ENCODE data around the gene DNAJA1.
"Not testable (repeated sequence)": the region's sequence is repeated elsewhere in the genome, so short reads cannot be mapped to it uniquely, and the experiment has no call there.

DNAJA1 gene

DNA sequence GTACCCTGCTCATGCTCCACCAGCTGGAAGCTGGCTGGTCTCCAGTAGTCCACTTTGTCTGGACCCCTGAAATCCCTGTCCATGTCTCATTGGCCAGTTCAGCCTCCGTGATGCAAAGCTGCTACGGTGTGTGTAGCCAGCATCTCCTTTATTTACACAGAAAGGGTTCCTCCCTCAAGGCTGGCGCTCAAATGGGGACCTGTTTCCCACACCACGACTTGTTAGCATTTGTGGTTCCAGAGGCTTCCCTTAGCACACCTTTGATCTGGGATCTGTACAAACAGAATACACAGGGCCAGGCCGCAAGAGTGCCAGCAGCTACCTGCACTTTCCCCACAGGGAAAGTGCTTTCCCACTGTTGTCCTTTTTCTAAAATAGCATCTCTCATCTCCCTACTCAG, 57.1 kb downstream of the DNAJA1 start:
- DNase-seq (ENCODE audit: low read depth) = no peak

- no peak for DNase-seq (ENCODE audit: low read depth)
Measured at GRCh38 chr9:33082538-33083326, 57.7 kb downstream of the DNAJA1 start.

- not testable (repeated sequence) for DNase-seq (ENCODE audit: low read depth)
Measured at GRCh38 chr9:33085672-33086071, 60.6 kb downstream of the DNAJA1 start.
